HG03103 (cell line): ENCODE measurements around the gene SLC11A1.

Experiments
- ATAC-seq: cut with Tn5 transposase; IDR thresholded peaks from one replicate; pipeline ENCODE4 v1.9.1; 2021; ENCODE audit warnings: low read depth; ENCODE audit not compliant: unreplicated experiment

The SLC11A1 gene

GRCh38 chr2:218392891-218393462 is 10.9 kb downstream of the SLC11A1 start:
- ATAC-seq, result no peak

GRCh38 chr2:218393750-218394290 is 11.7 kb downstream of the SLC11A1 start:
- ATAC-seq, result no peak

GRCh38 chr2:218394298-218395089 is 12.4 kb downstream of the SLC11A1 start:
- ATAC-seq, result no peak

GRCh38 chr2:218395090-218395444 is 13.0 kb downstream of the SLC11A1 start:
- ATAC-seq, result no peak

GRCh38 chr2:218395456-218395825 is 13.4 kb downstream of the SLC11A1 start:
- ATAC-seq, result no peak

- ATAC-seq, result peak; percentile 42
Measured at GRCh38 chr2:218395826-218396687, 14.0 kb downstream of the SLC11A1 start.

- ATAC-seq, result no peak
Measured at GRCh38 chr2:218396688-218397462, 14.8 kb downstream of the SLC11A1 start.

- ATAC-seq, result no peak
Measured at GRCh38 chr2:218397463-218397819, 15.4 kb downstream of the SLC11A1 start.

- no peak for ATAC-seq
Measured at GRCh38 chr2:218397820-218398436, 15.9 kb downstream of the SLC11A1 start.

GRCh38 chr2:218398437-218399390 is 16.6 kb downstream of the SLC11A1 start:
- peak; percentile 1 for ATAC-seq

GRCh38 chr2:218399391-218400166 is 17.5 kb downstream of the SLC11A1 start, which contains the start of gene CTDSP1:
Gene CTDSP1, plus strand, starts transcription at chr2:218399868. Its CDS starts 223 bp downstream, at chr2:218400091.
- ATAC-seq, result peak; percentile 37

GRCh38 chr2:218400167-218400929 is 18.3 kb downstream of the SLC11A1 start:
- ATAC-seq, result no peak

- ATAC-seq, result no peak
Measured at GRCh38 chr2:218400930-218401881, 19.1 kb downstream of the SLC11A1 start.

- ATAC-seq, result no peak
Measured at GRCh38 chr2:218401890-218402289, 19.8 kb downstream of the SLC11A1 start.

GRCh38 chr2:218402491-218402901 is 20.4 kb downstream of the SLC11A1 start:
- no peak for ATAC-seq

- ATAC-seq, result no peak
Measured at GRCh38 chr2:218402911-218403411, 20.9 kb downstream of the SLC11A1 start.
